D721Med (cell line): ENCODE data around the gene LPCAT3.

Source experiments
- DNase-seq: peaks from one replicate; pipeline ENCODE4 v3.0.0; 2011; ENCODE audit warnings: low spot score; ENCODE audit not compliant: insufficient read length
- FAIRE-seq: peaks from 2 replicates; lab custom pipeline; 2011; peaks lifted over from hg19 to GRCh38; lab: Jason Lieb, UNC
- CTCF ChIP-seq: IDR thresholded peaks from 2 replicates; pipeline ENCODE4 v1.5.1; 2012; ENCODE audit warnings: mild to moderate bottlenecking, control low read depth; ENCODE audit not compliant: insufficient read depth; ENCODE audit errors: missing control alignments

The LPCAT3 gene

DNA sequence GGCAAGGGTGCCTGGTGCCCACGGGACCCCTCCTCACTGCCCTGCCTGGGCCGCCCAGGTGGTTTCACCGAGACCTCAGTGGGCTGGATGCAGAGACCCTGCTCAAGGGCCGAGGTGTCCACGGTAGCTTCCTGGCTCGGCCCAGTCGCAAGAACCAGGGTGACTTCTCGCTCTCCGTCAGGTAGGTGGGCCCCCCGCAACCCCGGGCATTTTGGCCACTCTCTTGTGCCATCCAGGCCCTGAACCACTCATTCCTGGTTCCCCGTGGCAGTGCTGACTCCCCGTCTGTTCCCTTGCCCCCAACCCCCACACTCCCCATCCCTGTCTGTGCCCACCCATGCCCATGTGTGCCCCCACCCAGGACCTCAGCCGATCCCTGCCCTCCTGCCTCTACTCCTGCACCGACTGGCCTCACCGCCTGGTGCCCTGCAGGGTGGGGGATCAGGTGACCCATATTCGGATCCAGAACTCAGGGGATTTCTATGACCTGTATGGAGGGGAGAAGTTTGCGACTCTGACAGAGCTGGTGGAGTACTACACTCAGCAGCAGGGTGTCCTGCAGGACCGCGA lies 66.6 kb downstream of the LPCAT3 start:
- no peak for FAIRE-seq
- DNase-seq, result no peak
- TF ChIP-seq CTCF, result no peak

DNA sequence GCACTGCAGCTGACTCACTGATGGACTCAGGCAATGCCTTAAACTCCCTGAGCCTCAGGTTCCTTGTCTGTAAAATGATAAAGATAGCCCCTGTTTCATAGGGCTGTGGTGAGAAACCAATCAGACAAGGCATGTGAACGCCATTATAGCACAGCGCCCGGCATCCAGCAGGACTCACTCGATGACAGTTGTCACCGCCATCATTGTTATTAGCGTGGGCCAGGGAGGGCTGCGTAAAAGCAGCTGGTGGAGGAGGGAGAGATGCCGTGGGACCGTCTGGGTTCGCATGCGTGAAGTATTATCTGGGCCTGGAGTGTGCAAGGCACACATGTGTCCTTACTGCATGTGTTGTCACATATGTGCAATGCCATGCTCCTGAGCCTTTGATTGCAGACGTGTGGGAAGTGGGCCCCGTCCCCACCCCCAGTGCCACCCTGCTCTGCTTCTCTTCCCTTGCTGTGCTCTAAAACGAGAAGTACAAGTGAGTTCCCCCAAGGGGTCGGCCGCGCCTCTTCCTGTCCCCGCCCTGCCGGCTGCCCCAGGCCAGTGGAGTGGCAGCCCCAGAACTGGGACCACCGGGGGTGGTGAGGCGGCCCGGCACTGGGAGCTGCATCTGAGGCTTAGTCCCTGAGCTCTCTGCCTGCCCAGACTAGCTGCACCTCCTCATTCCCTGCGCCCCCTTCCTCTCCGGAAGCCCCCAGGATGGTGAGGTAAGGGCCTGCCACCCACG lies 67.3 kb downstream of the LPCAT3 start, which contains the start of gene PTPN6:
PTPN6 (plus strand) TSS at position 546 of the 730 bp plus-strand sequence; CDS start at position 703, 157 bp downstream.
- FAIRE-seq, result no peak
- TF ChIP-seq CTCF, result no peak

GRCh38 chr12:6950401-6950801 lies 67.9 kb downstream of the LPCAT3 start:
- FAIRE-seq, result no peak
- peak; percentile 8 for TF ChIP-seq CTCF
- no peak for DNase-seq

More for the DNA sequence above, 67.3 kb downstream of the LPCAT3 start, which contains the start of gene PTPN6:
- DNase-seq, result no peak

- no peak for TF ChIP-seq CTCF
- no peak for DNase-seq
- no peak for FAIRE-seq
Measured at GRCh38 chr12:6948873-6949594, 69.2 kb downstream of the LPCAT3 start.

DNA sequence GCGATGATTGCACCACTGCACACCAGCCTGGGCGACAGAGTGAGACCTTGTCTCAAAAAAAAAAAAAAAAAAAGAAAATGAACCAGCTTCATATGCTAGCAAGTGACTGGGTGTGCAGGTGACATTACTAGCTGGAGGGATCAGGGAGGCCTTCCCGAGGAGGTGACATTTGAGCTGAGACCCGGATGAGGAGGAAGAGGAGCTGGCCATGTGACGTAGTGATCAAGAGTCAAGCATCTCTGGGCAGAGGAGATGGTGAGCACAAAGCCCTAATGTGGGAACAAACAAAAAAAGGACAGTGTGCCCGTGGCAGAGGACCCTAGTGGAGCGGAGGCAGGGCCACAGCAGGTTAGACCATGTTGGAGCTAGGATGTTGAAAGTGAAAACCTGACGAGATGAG lies 70.7 kb downstream of the LPCAT3 start:
- DNase-seq, result no peak
- FAIRE-seq, result no peak
- TF ChIP-seq CTCF, result no peak

GRCh38 chr12:6946920-6947374 lies 71.3 kb downstream of the LPCAT3 start:
- no peak for TF ChIP-seq CTCF
- DNase-seq, result no peak
- no peak for FAIRE-seq
